Chondrocyte (in vitro differentiated cells): ENCODE results near the gene RPA3. TPM values are rescaled to one million over a fixed set of nuclear protein-coding genes. Genes with fewer than 3 reads are reported as not detected.
A peak's percentile ranks its signal among the peaks of the same experiment; 100 is the strongest.

Experiments
- DNase-seq: peaks from one replicate; pipeline ENCODE4 v3.0.0; 2021; ENCODE audit warnings: mixed read lengths, low spot score
- H3K27ac Mint-ChIP-seq: one replicate; pipeline ENCODE4 v1.8.0; 2021; ENCODE audit warnings: mild to moderate bottlenecking, moderate library complexity, mixed read lengths; ENCODE audit not compliant: unreplicated experiment
- H3K27me3 Mint-ChIP-seq: 2 replicates; pipeline ENCODE4 v1.8.0; 2021; ENCODE audit warnings: low read depth, mixed read lengths
- H3K36me3 Mint-ChIP-seq: 2 replicates; pipeline ENCODE4 v1.8.0; 2021; ENCODE audit warnings: low read depth, mixed read lengths
- H3K4me1 Mint-ChIP-seq: 2 replicates; pipeline ENCODE4 v1.8.0; 2021; ENCODE audit warnings: low read depth, mild to moderate bottlenecking, mixed read lengths
- H3K4me3 Mint-ChIP-seq: one replicate; pipeline ENCODE4 v1.8.0; 2021; ENCODE audit warnings: mild to moderate bottlenecking, moderate library complexity, mixed read lengths; ENCODE audit not compliant: unreplicated experiment
- H3K9me3 Mint-ChIP-seq: 2 replicates; pipeline ENCODE4 v1.8.0; 2021; ENCODE audit warnings: low read depth, mixed read lengths
- CTCF ChIP-seq: fragments of 200-600 bp; sonication (generic); IDR thresholded peaks from 2 replicates; pipeline ENCODE4 v1.5.0; 2021; ENCODE audit warnings: antibody characterized with exemption, mild to moderate bottlenecking, moderate library complexity
- total RNA-seq: library from RNA; stranded (reverse); gene quantifications from 3 replicates; pipeline ENCODE4 v1.2.1, GENCODE V29; 2021

Gene RPA3
- total RNA-seq, 1 donor from 2014 or later = 8.3 TPM

- Mint-ChIP-seq H3K27me3 (no peaks in the 10 kb centered on the region), H3K27ac (no peak overlapping the region), H3K36me3 (no peaks in the 10 kb centered on the region), H3K9me3 (no peaks in the 10 kb centered on the region), H3K4me1 (peaks cover 10% of the 10 kb centered on the region), H3K4me3 (no peak overlapping the region)
- TF ChIP-seq CTCF = no peak
- no peak for DNase-seq
Observed at GRCh38 chr7:7713730-7714129, 4.7 kb downstream of the RPA3 start.

- H3K27ac Mint-ChIP-seq = no peak overlapping the region
- TF ChIP-seq CTCF = no peak
- no peak overlapping the region for H3K4me3 Mint-ChIP-seq
- H3K9me3 Mint-ChIP-seq = no peaks in the 10 kb centered on the region
- H3K36me3 Mint-ChIP-seq = no peaks in the 10 kb centered on the region
- no peak for DNase-seq
- H3K4me1 Mint-ChIP-seq = peaks cover 26% of the 10 kb centered on the region
- no peaks in the 10 kb centered on the region for H3K27me3 Mint-ChIP-seq
Observed at GRCh38 chr7:7710469-7710868, 7.9 kb downstream of the RPA3 start.

- DNase-seq = no peak
- Mint-ChIP-seq H3K4me1 (peaks cover 28% of the 10 kb centered on the region), H3K27ac (no peak overlapping the region), H3K4me3 (no peak overlapping the region), H3K27me3 (no peaks in the 10 kb centered on the region), H3K9me3 (no peaks in the 10 kb centered on the region), H3K36me3 (no peaks in the 10 kb centered on the region)
- TF ChIP-seq CTCF = no peak
Observed at GRCh38 chr7:7709291-7709690, 9.1 kb downstream of the RPA3 start.

GRCh38 chr7:7707806-7708205 lies 10.6 kb downstream of the RPA3 start:
- Mint-ChIP-seq H3K4me1 (peaks cover 28% of the 10 kb centered on the region), H3K36me3 (no peaks in the 10 kb centered on the region), H3K4me3 (no peak overlapping the region), H3K27ac (peak overlapping the region; percentile 28), H3K27me3 (no peaks in the 10 kb centered on the region), H3K9me3 (no peaks in the 10 kb centered on the region)
- TF ChIP-seq CTCF = no peak
- DNase-seq = no peak

- no peaks in the 10 kb centered on the region for H3K27me3 Mint-ChIP-seq
- no peak overlapping the region for H3K4me3 Mint-ChIP-seq
- H3K27ac Mint-ChIP-seq = no peak overlapping the region
- TF ChIP-seq CTCF = no peak
- DNase-seq = no peak
- H3K4me1 Mint-ChIP-seq = peaks cover 28% of the 10 kb centered on the region
- H3K36me3 Mint-ChIP-seq = no peaks in the 10 kb centered on the region
- H3K9me3 Mint-ChIP-seq = no peaks in the 10 kb centered on the region
Observed at GRCh38 chr7:7707246-7707645, 11.2 kb downstream of the RPA3 start.
